HepG2 (cell line): ENCODE results near the gene PRKCG. TPM values are rescaled to one million over a fixed set of nuclear protein-coding genes. Genes with fewer than 3 reads are reported as not detected.

Source experiments
- ATAC-seq: fragments of 200-7000 bp; cut with Tn5 transposase; 3 replicates; pipeline ENCODE4 v1.9.1; 2020; ENCODE audit warnings: mild to moderate bottlenecking, moderate library complexity
- BruUV-seq: library from RNA; stranded (reverse); fragments of 400-500 nt; replicated peaks from 2 replicates; lab custom pipeline; 2021; lab: Mats Ljungman, UMichigan
- CTCF ChIA-PET: fragments of 300-600 bp; formaldehyde crosslinking; extraction: SDS; loops from one replicate; lab custom pipeline; 2021; ENCODE audit warnings: low total read pairs, inconsistent platforms, low intra/inter-chr PET ratio; lab: Yijun Ruan, JAX
- POLR2A ChIA-PET: fragments of 350-600 bp; sonication (Branson Sonifier 250); formaldehyde crosslinking; loops from one replicate; lab custom pipeline; 2020; ENCODE audit warnings: antibody characterized with exemption, inconsistent platforms; lab: Yijun Ruan, JAX
- DNase-seq: peaks from one replicate; pipeline ENCODE4 v3.0.0-alpha.2; 2015; ENCODE audit warnings: low spot score
- FAIRE-seq: peaks from 3 replicates; lab custom pipeline; 2011; peaks lifted over from hg19 to GRCh38; lab: Jason Lieb, UNC
- H2AFZ ChIP-seq: one replicate; pipeline ENCODE4 v1.6.1; 2011; ENCODE audit warnings: low read length, inconsistent platforms
- H3K27ac ChIP-seq: fragments of 300-600 bp; 3 replicates; pipeline ENCODE4 v1.8.0; 2011; ENCODE audit warnings: mixed run types, mild to moderate bottlenecking, mixed read lengths, low read length, inconsistent platforms; ENCODE audit not compliant: insufficient read depth; ENCODE audit errors: extremely low read length
- H3K27me3 ChIP-seq, 2 experiments: fragments of 200-600 bp in 1 of 2; 2 replicates in 1 of 2; 3 replicates in 1 of 2; pipeline versions ENCODE4 v1.6.0 to v1.8.0; 2011; ENCODE audit warnings: low read length in 2 of 2, mild to moderate bottlenecking in 2 of 2, moderate library complexity in 2 of 2, inconsistent platforms in 1 of 2; ENCODE audit not compliant: insufficient read depth in 2 of 2, control insufficient read depth in 1 of 2
- H3K36me3 ChIP-seq, 2 experiments: fragments of 200-600 bp in 1 of 2; replicated peaks in 1 of 2; 2 replicates in 1 of 2; 3 replicates in 1 of 2; pipeline versions ENCODE4 v1.5.1 to v1.8.0; 2011; ENCODE audit warnings: low read length in 2 of 2, inconsistent platforms in 1 of 2; ENCODE audit not compliant: insufficient read depth in 2 of 2, control insufficient read depth in 1 of 2
- H3K4me1 ChIP-seq: 2 replicates; pipeline ENCODE4 v1.5.1; 2012; ENCODE audit warnings: low read length, inconsistent platforms; ENCODE audit not compliant: insufficient read depth
- H3K4me2 ChIP-seq: 2 replicates; pipeline ENCODE4 v1.6.0; 2011; ENCODE audit warnings: low read depth, low read length, inconsistent platforms
- H3K4me3 ChIP-seq, 3 experiments: fragments of 200-600 bp in 1 of 3; sonication (generic), shearing (Covaris generic) in 1 of 3; replicated peaks in 1 of 3; 2 replicates each; pipeline ENCODE4 v1.5.1; 2011 to 2016; ENCODE audit warnings: low read length in 3 of 3, inconsistent platforms in 2 of 3, low read depth in 2 of 3, mild to moderate bottlenecking in 2 of 3, control low read depth in 1 of 3, mixed read lengths in 1 of 3; ENCODE audit not compliant: insufficient read depth in 1 of 3
- H3K79me2 ChIP-seq: one replicate; pipeline ENCODE4 v1.6.1; 2011; ENCODE audit warnings: low read length, inconsistent platforms; ENCODE audit not compliant: insufficient read depth
- H3K9ac ChIP-seq: 2 replicates; pipeline ENCODE4 v1.6.0; 2011; ENCODE audit warnings: mild to moderate bottlenecking, low read depth, low read length, inconsistent platforms; ENCODE audit not compliant: insufficient read depth
- H3K9me3 ChIP-seq: 2 replicates; pipeline ENCODE4 v1.5.1; 2012; ENCODE audit warnings: mild to moderate bottlenecking, low read length
- H4K20me1 ChIP-seq: 2 replicates; pipeline ENCODE4 v1.6.0; 2011; ENCODE audit warnings: inconsistent platforms, mild to moderate bottlenecking, low read length, moderate library complexity; ENCODE audit not compliant: insufficient read depth
- AHR ChIP-seq: IDR thresholded peaks from 2 replicates; pipeline ENCODE4 v1.6.1; 2018; ENCODE audit warnings: missing genetic modification reagents, missing compliant biosample characterization
- MIER2 ChIP-seq: IDR thresholded peaks from 2 replicates; pipeline ENCODE4 v1.6.1; 2016; ENCODE audit warnings: missing biosample characterization, missing genetic modification reagents
- NR2F6 ChIP-seq, 2 experiments: IDR thresholded peaks; 2 replicates each; pipeline ENCODE4 v1.6.1; 2016; ENCODE audit warnings: antibody characterized with exemption in 1 of 2, mild to moderate bottlenecking in 1 of 2
- REST ChIP-seq, 2 experiments: IDR thresholded peaks; 2 replicates each; pipeline ENCODE4 v1.6.1; 2011 to 2012; ENCODE audit warnings: low read length in 2 of 2, borderline replicate concordance in 1 of 2, low read depth in 1 of 2, mild to moderate bottlenecking in 1 of 2, moderate library complexity in 1 of 2
- TAF15 ChIP-seq: fragments of 200-400 bp; formaldehyde crosslinking; IDR thresholded peaks from one replicate; pipeline ENCODE4 v1.6.1; 2018; ENCODE audit warnings: mild to moderate bottlenecking, low read depth, low read length; ENCODE audit not compliant: poor library complexity, severe bottlenecking
- ZNF430 ChIP-seq: sonication (generic); formaldehyde crosslinking; IDR thresholded peaks from 2 replicates; pipeline ENCODE4 v1.9.0; 2021; ENCODE audit warnings: mild to moderate bottlenecking, missing genetic modification reagents
- WGBS: methylation state at CpG from one replicate; pipeline ENCODE4 v1.1.6; 2017; ENCODE audit warnings: low lambda C conversion rate; 5-methylcytosine and 5-hydroxymethylcytosine counted together
- in situ Hi-C: cut with HindIII; loops from 2 replicates; pipeline ENCODE4 v1.10.0; 2017; ENCODE audit warnings: low pct_unique_long_range_greater_than_20kb; ENCODE audit not compliant: extremely low pct_ligation_motif_present
- intact Hi-C: fragments of 100-400 bp; cut with micrococcal nuclease; formaldehyde crosslinking; loops from one replicate; pipeline ENCODE4 v1.10.0; 2022; ENCODE audit not compliant: unreplicated experiment
- polyA plus RNA-seq, 8 experiments: library from polyadenylated mRNA; depleted of rRNA in 3 of 8; stranded (reverse) in 7 of 8; unstranded in 1 of 8; fragments of >200 nt; fragmentation: Illumina TruSeq in 4 of 8; extraction: Trizol in 4 of 8; gene quantifications; 2 replicates each; pipeline versions ENCODE4 v1.2.1 to v1.2.3, GENCODE V29; 2011 to 2016; ENCODE audit warnings: low read depth in 4 of 8, missing spikeins in 1 of 8, mixed read lengths in 1 of 8; ENCODE audit not compliant: insufficient read depth in 1 of 8
- total RNA-seq, 5 experiments: library from RNA; depleted of rRNA; stranded (reverse); fragments of >200 nt; fragmentation: Illumina TruSeq; extraction: Trizol; gene quantifications; 2 replicates each; pipeline ENCODE4 v1.2.3, GENCODE V29; 2016; ENCODE audit warnings: low read depth in 1 of 5

Gene PRKCG
- total and polyA plus RNA-seq, 2 of the 13 experiments (the other 11 are each of a cell fraction or from before 2014, with no cell fraction given), result 0.02 to 0.03 TPM

DNA sequence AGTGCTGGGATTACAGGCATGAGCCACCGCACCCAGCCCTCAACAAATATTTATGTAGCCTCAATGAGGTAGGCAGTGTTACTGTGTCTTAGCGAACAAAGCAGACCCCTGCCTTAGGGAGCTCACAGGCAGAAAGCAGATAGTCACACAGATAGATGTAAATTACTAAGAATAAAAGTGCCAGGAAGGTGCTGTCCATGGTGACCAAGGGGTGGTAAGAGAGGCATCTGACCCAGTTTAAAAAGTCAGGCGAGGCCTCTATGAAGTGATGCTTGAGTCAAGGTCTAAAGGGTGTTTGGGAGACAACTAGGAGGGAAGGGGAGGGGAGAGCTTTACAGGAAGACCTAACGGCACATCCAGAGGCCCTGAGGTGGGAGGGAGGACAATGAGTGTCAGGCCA, 14.7 kb downstream of the PRKCG start:
- ChIA-PET POLR2A (no interaction called here), CTCF (no interaction called here)
- H3K9me3 ChIP-seq, result no peaks in the 10 kb centered on the region

More for the DNA sequence above, 14.7 kb downstream of the PRKCG start:
- H3K79me2 ChIP-seq, result no peaks in the 10 kb centered on the region
- no peak overlapping the region for H3K27ac ChIP-seq
- H3K27me3 ChIP-seq, result peaks cover 2 to 15% of the 10 kb centered on the region in 2 experiments; a peak in 3 of 5 replicates
- no peak overlapping the region for H3K4me2 ChIP-seq
- WGBS, result 1% methylated on average over 4 of the region's 4 CpGs
- no peaks in the 10 kb centered on the region for H3K36me3 ChIP-seq
- no peak for DNase-seq
- ATAC-seq, result no peak
- intact Hi-C loops, result no loop called here
- TF ChIP-seq ZNF430 (CRISPR knock-in tag), result no peak
- TF ChIP-seq REST (IDR thresholded peaks at IDR 0.05; ENCODE audit: borderline replicate concordance in 1 of 2, low read depth in 1 of 2, low read length in 2 of 2), result peak; percentile 23 to 88
- no peak for TF ChIP-seq TAF15
- peak; percentile 60; the same call in 1 of the 2 replicates for TF ChIP-seq MIER2 (CRISPR knock-in tag)
- no peak for TF ChIP-seq AHR (CRISPR knock-in tag)
- no peak for TF ChIP-seq NR2F6 (IDR thresholded peaks at IDR 0.05)
- TF ChIP-seq NR2F6 (CRISPR knock-in tag; IDR thresholded peaks at IDR 0.05), result no peak
- no peak overlapping the region for H3K9ac ChIP-seq
- H2AFZ ChIP-seq, result no peak overlapping the region
- no peaks in the 10 kb centered on the region for H3K4me1 ChIP-seq
- H3K4me3 ChIP-seq, result no peak overlapping the region
- in situ Hi-C loops, result no loop called here
- FAIRE-seq, result no peak
- BruUV-seq, result no TSS peak
- no peaks in the 10 kb centered on the region for H4K20me1 ChIP-seq
